Measurements from ENCODE around the gene UBE2V1. TPM values are rescaled to one million over a fixed set of nuclear protein-coding genes. Genes with fewer than 3 reads are reported as not detected.

UBE2V1 gene
- total and polyA plus RNA-seq, 2 of the 13 experiments (the other 11 are each of a cell fraction or from before 2014, with no cell fraction given), result 81.3 to 132 TPM

GRCh38 chr20:50071039-50071888 lies 41.7 kb downstream of the UBE2V1 start:
- H2AFZ ChIP-seq (ENCODE audit: low read length), result peak overlapping the region; percentile 67
- H3K9me3 ChIP-seq (ENCODE audit: low read length), result no peaks in the 10 kb centered on the region
- peak overlapping the region; percentile 84 for H3K4me2 ChIP-seq (ENCODE audit: low read depth, low read length)
- ChIA-PET CTCF (ENCODE audit: low intra/inter-chr PET ratio, low total read pairs) (interaction anchor here (0.6 to 4.2 kb wide), 6 partner anchors 13 to 142 kb away, joined by 3 to 163 read pairs (median 5); partner anchors contain the start of gene SNAI1), POLR2A (interaction anchor here (0.9 to 4.7 kb wide), 10 partner anchors 11 to 155 kb away, joined by 3 to 58 read pairs (median 3); partner anchors contain the start of gene SNAI1)
- in situ Hi-C loops (cut with HindIII; ENCODE audit: extremely low pct_ligation_motif_present, low pct_unique_long_range_greater_than_20kb) (no loop called here), intact Hi-C loops (cut with micrococcal nuclease; ENCODE audit: unreplicated experiment) (loop anchor here (1.0 to 2.0 kb wide), 2 partner anchors 16 to 92 kb away; no protein-coding TSS in a partner anchor)
- peak overlapping the region; percentile 13 to 67 (median 18); a peak in 5 of 6 replicates for H3K4me3 ChIP-seq (replicated peaks in 1 of 3; ENCODE audit: insufficient read depth in 1 of 3, low read depth in 2 of 3, low read length in 3 of 3)
- ATAC-seq (peak; percentile 81), DNase-seq (ENCODE audit: low spot score) (peak; percentile 83), FAIRE-seq (peak; percentile 82)
- WGBS (ENCODE audit: low lambda C conversion rate), result 10% methylated on average over 48 of the region's 48 CpGs
- H3K36me3 ChIP-seq (replicated peaks in 1 of 2; ENCODE audit: control insufficient read depth in 1 of 2, insufficient read depth in 2 of 2, low read length in 2 of 2), result no peaks in the 10 kb centered on the region
- no peak overlapping the region for H3K27ac ChIP-seq (ENCODE audit: extremely low read length, insufficient read depth, low read length)
- peaks cover 73% of the 10 kb centered on the region for H3K4me1 ChIP-seq (ENCODE audit: insufficient read depth, low read length)
- peak overlapping the region; percentile 42; the same call in 1 of the 2 replicates for H3K9ac ChIP-seq (ENCODE audit: insufficient read depth, low read depth, low read length)
- H4K20me1 ChIP-seq (ENCODE audit: insufficient read depth, low read length), result no peaks in the 10 kb centered on the region
- H3K79me2 ChIP-seq (ENCODE audit: insufficient read depth, low read length), result no peaks in the 10 kb centered on the region
- peaks cover 0 to 14% of the 10 kb centered on the region in 2 experiments; a peak in 1 of 5 replicates for H3K27me3 ChIP-seq (ENCODE audit: control insufficient read depth in 1 of 2, insufficient read depth in 2 of 2, low read length in 2 of 2)
- BruUV-seq (replicated peaks), result no TSS peak
- TF ChIP-seq E2F2 (CRISPR knock-in tag; IDR thresholded peaks at IDR 0.05; ENCODE audit: borderline replicate concordance) (no peak), XRCC5 (optimal IDR thresholded peaks at IDR 0.05; ENCODE audit: low read length) (peak; percentile 96), ZNF770 (CRISPR knock-in tag; IDR thresholded peaks at IDR 0.05) (peak; percentile 89), ZNF503 (CRISPR knock-in tag; IDR thresholded peaks at IDR 0.05) (peak; percentile 55; the same call in 1 of the 2 replicates), HOXA3 (CRISPR knock-in tag; IDR thresholded peaks at IDR 0.05) (peak; percentile 83), ZFP62 (CRISPR knock-in tag; IDR thresholded peaks at IDR 0.05) (no peak), NFIB (CRISPR knock-in tag; IDR thresholded peaks at IDR 0.05; ENCODE audit: borderline replicate concordance) (no peak), ZNF460 (CRISPR knock-in tag; IDR thresholded peaks at IDR 0.05; ENCODE audit: borderline replicate concordance) (peak; percentile 68; the same call in 1 of the 2 replicates), MYNN (CRISPR knock-in tag; IDR thresholded peaks at IDR 0.05; ENCODE audit: low read depth) (peak; percentile 68; the same call in 1 of the 2 replicates), ZNF703 (CRISPR knock-in tag; IDR thresholded peaks at IDR 0.05; ENCODE audit: borderline replicate concordance) (no peak), DPF2 (CRISPR knock-in tag; IDR thresholded peaks at IDR 0.05; ENCODE audit: borderline replicate concordance, low read depth) (0 out of 2 replicates have a peak, but pooled peaks have one; percentile 36), ZNF124 (CRISPR knock-in tag; IDR thresholded peaks at IDR 0.05) (peak; percentile 66; the same call in 1 of the 2 replicates), BRD4 (CRISPR knock-in tag; IDR thresholded peaks at IDR 0.05) (no peak), THAP7 (CRISPR knock-in tag; IDR thresholded peaks at IDR 0.05) (0 out of 2 replicates have a peak, but pooled peaks have one; percentile 48), ZSCAN12 (CRISPR knock-in tag; IDR thresholded peaks at IDR 0.05) (no peak), ZNF383 (CRISPR knock-in tag; IDR thresholded peaks at IDR 0.05; ENCODE audit: borderline replicate concordance) (peak; percentile 91), NCOA2 (CRISPR knock-in tag; IDR thresholded peaks at IDR 0.05) (peak; percentile 47; the same call in 1 of the 2 replicates)
